MCF 10A (cell line): ENCODE measurements around the gene AIG1. TPM values are rescaled to one million over a fixed set of nuclear protein-coding genes. Genes with fewer than 3 reads are reported as not detected.

Experiments used
- BruUV-seq: library from RNA; stranded (reverse); fragments of 400-500 nt; replicated peaks from 2 replicates; lab custom pipeline; 2021; lab: Mats Ljungman, UMichigan
- CTCF ChIA-PET: fragments of 300-600 bp; sonication (Branson Sonifier 250); formaldehyde crosslinking; extraction: SDS; loops from one replicate; lab custom pipeline; 2021; ENCODE audit warnings: antibody characterized with exemption, inconsistent platforms; lab: Yijun Ruan, JAX
- POLR2A ChIA-PET: fragments of 300-600, 350-650 bp; sonication (Branson Sonifier 250); formaldehyde crosslinking; extraction: SDS; loops from one replicate; lab custom pipeline; 2020; ENCODE audit warnings: antibody characterized with exemption, inconsistent platforms; lab: Yijun Ruan, JAX
- DNase-seq: peaks from one replicate; pipeline ENCODE4 v3.0.0-alpha.2; 2018; ENCODE audit not compliant: unreplicated experiment
- H3K27ac Mint-ChIP-seq: one replicate; pipeline ENCODE4 v1.8.0; 2022; ENCODE audit warnings: mild to moderate bottlenecking, low read depth, mixed read lengths; ENCODE audit not compliant: unreplicated experiment
- H3K27me3 Mint-ChIP-seq: one replicate; pipeline ENCODE4 v1.8.0; 2022; ENCODE audit warnings: mixed read lengths; ENCODE audit not compliant: insufficient read depth, unreplicated experiment
- H3K36me3 Mint-ChIP-seq: one replicate; pipeline ENCODE4 v1.8.0; 2022; ENCODE audit warnings: mild to moderate bottlenecking, moderate library complexity, mixed read lengths; ENCODE audit not compliant: insufficient read depth, unreplicated experiment
- H3K4me1 Mint-ChIP-seq: one replicate; pipeline ENCODE4 v1.8.0; 2022; ENCODE audit warnings: mixed read lengths; ENCODE audit not compliant: insufficient read depth, unreplicated experiment
- H3K4me3 Mint-ChIP-seq: one replicate; pipeline ENCODE4 v1.8.0; 2022; ENCODE audit warnings: mild to moderate bottlenecking, moderate library complexity, mixed read lengths; ENCODE audit not compliant: unreplicated experiment
- H3K9me3 Mint-ChIP-seq: one replicate; pipeline ENCODE4 v1.8.0; 2022; ENCODE audit warnings: mixed read lengths; ENCODE audit not compliant: unreplicated experiment
- intact Hi-C: fragments of 100-400 bp; cut with micrococcal nuclease; formaldehyde crosslinking; loops from 2 replicates; pipeline ENCODE4 v1.14.1; 2022
- total RNA-seq: library from RNA; stranded (reverse); gene quantifications from 2 replicates; pipeline ENCODE4 v1.2.3, GENCODE V29; 2022
- TF ChIP-seq, protein P1 (sequence below): fragments of 200-600 bp; IDR thresholded peaks from one replicate; pipeline ENCODE4 v1.8.0; 2022; ENCODE audit warnings: antibody characterized with exemption, mild to moderate bottlenecking; ENCODE audit not compliant: unreplicated experiment

Gene AIG1
- total RNA-seq, 1 experiment from 2014 or later = 106 TPM

DNA sequence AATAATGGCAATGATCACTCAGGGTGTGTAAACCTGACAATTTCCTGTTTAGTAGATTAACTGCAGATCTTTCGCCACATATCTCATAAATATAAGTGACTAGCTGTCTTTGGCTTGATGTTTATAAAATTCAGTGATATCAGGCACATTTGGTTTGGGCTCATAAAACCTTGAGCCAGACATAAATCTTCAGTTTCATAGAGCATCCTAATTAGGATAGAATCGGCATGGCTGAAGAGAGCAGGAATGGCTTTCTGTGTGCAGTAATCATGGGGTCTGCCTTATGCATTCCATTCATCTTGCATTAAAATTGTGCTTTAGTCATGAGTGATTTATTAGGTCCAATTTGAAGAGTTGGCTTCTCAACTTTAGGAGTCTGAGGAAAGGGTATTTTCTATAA lies 27.2 kb downstream of the AIG1 start:
- no peak overlapping the region for H3K27ac Mint-ChIP-seq
- H3K9me3 Mint-ChIP-seq = no peaks in the 10 kb centered on the region
- ChIA-PET CTCF (interaction anchor here (0.6 kb wide), 1 partner anchor 56 kb away, joined by 3 read pairs; no protein-coding TSS in a partner anchor), POLR2A (no interaction called here)
- no peaks in the 10 kb centered on the region for H3K4me1 Mint-ChIP-seq
- no TSS peak for BruUV-seq
- DNase-seq = no peak
- intact Hi-C loops = no loop called here
- TF ChIP-seq, protein P1, sequence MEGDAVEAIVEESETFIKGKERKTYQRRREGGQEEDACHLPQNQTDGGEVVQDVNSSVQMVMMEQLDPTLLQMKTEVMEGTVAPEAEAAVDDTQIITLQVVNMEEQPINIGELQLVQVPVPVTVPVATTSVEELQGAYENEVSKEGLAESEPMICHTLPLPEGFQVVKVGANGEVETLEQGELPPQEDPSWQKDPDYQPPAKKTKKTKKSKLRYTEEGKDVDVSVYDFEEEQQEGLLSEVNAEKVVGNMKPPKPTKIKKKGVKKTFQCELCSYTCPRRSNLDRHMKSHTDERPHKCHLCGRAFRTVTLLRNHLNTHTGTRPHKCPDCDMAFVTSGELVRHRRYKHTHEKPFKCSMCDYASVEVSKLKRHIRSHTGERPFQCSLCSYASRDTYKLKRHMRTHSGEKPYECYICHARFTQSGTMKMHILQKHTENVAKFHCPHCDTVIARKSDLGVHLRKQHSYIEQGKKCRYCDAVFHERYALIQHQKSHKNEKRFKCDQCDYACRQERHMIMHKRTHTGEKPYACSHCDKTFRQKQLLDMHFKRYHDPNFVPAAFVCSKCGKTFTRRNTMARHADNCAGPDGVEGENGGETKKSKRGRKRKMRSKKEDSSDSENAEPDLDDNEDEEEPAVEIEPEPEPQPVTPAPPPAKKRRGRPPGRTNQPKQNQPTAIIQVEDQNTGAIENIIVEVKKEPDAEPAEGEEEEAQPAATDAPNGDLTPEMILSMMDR = no peak
- no peaks in the 10 kb centered on the region for H3K27me3 Mint-ChIP-seq
- peaks cover 8% of the 10 kb centered on the region for H3K36me3 Mint-ChIP-seq
- no peak overlapping the region for H3K4me3 Mint-ChIP-seq

DNA sequence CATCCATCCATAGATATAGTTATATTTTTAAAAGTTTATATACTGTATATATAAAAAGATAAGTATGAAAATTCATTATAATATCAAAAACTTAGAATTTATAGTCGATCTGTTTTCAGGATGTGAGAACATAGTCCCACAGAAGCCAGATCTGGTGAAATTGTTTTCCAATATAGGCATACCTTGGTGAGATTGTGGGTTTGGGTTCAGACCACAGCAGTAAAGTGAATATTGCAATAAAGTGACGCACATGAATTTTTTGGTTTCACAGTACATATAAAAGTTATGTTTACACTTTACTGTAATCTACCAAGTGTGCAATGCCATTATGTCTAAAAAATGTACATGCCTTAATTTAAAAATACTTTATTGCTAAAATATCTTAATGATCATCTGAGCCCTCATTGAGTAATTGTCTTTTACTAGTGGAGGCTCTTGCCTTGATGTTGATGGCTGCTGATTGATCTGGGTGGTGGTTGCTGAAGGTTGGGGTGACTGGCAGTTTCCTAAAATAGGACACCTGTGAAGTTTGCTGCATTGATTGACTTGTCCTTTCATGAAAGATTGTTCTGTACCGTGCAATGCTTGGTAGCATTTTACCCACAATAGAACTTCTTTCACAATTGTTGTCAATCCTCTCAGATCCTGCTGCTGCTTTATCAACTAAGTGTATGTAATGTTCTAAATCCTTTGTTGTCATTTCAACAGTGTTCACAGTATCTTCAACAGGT lies 29.8 kb downstream of the AIG1 start:
- Mint-ChIP-seq H3K27ac (no peak overlapping the region), H3K4me1 (no peaks in the 10 kb centered on the region), H3K36me3 (peaks cover 14% of the 10 kb centered on the region), H3K9me3 (no peaks in the 10 kb centered on the region), H3K27me3 (no peaks in the 10 kb centered on the region), H3K4me3 (no peak overlapping the region)
- BruUV-seq = no TSS peak
- no peak for DNase-seq
- TF ChIP-seq, protein P1 = no peak
- ChIA-PET CTCF (no interaction called here), POLR2A (no interaction called here)
- intact Hi-C loops = no loop called here

GRCh38 chr6:143092768-143093167 lies 32.1 kb downstream of the AIG1 start:
- no peak overlapping the region for H3K4me3 Mint-ChIP-seq
- TF ChIP-seq, protein P1 = no peak
- no peaks in the 10 kb centered on the region for H3K4me1 Mint-ChIP-seq
- intact Hi-C loops = no loop called here
- no peak overlapping the region for H3K27ac Mint-ChIP-seq
- no TSS peak for BruUV-seq
- no peaks in the 10 kb centered on the region for H3K9me3 Mint-ChIP-seq
- DNase-seq = no peak
- H3K27me3 Mint-ChIP-seq = no peaks in the 10 kb centered on the region
- ChIA-PET POLR2A (interaction anchor here (0.6 kb wide), 1 partner anchor 21 kb away, joined by 3 read pairs; no protein-coding TSS in a partner anchor), CTCF (interaction anchor here (0.6 to 1.1 kb wide), 2 partner anchors 332 to 618 kb away, joined by 3 to 4 read pairs; no protein-coding TSS in a partner anchor)
- H3K36me3 Mint-ChIP-seq = peaks cover 13% of the 10 kb centered on the region

DNA sequence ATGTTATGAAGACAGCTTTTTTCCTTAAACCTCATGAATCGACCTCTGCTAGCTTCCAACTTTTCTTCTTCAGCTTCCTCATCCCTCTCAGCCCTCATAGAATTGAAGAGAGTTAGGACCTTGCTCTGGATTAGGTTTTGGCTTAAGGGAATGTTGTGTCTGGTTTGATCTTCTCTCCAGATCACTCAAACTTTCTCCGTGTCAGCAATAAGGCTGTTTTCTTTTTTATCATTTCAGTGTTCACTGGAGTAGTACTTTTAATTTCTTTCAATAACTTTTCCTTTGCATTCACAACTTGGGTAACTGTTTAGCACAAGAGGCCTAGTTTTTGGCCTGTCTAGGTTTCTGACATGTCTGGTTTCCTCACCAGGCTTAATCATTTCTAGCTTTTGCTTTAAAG lies 32.6 kb downstream of the AIG1 start:
- H3K9me3 Mint-ChIP-seq = no peaks in the 10 kb centered on the region
- intact Hi-C loops = no loop called here
- H3K36me3 Mint-ChIP-seq = peaks cover 8% of the 10 kb centered on the region
- no peaks in the 10 kb centered on the region for H3K27me3 Mint-ChIP-seq
- no TSS peak for BruUV-seq
- no peaks in the 10 kb centered on the region for H3K4me1 Mint-ChIP-seq
- POLR2A ChIA-PET = no interaction called here
- TF ChIP-seq, protein P1 = no peak
- H3K27ac Mint-ChIP-seq = no peak overlapping the region
- no peak overlapping the region for H3K4me3 Mint-ChIP-seq
- no peak for DNase-seq
- CTCF ChIA-PET = interaction anchor here (1.1 kb wide), 1 partner anchor 618 kb away, joined by 4 read pairs; no protein-coding TSS in a partner anchor
